NCI-H146 treated with DMSO at 0.1 percent for 48 hours (cell line): ENCODE results near the gene NCK2.
"Not testable (repeated sequence)": the region's sequence is repeated elsewhere in the genome, so short reads cannot be mapped to it uniquely, and the experiment has no call there.

Experiments
- DNase-seq: peaks from one replicate; lab custom pipeline; 2025; ENCODE audit not compliant: unreplicated experiment; lab: John Stamatoyannopoulos, UW

NCK2 gene

DNA sequence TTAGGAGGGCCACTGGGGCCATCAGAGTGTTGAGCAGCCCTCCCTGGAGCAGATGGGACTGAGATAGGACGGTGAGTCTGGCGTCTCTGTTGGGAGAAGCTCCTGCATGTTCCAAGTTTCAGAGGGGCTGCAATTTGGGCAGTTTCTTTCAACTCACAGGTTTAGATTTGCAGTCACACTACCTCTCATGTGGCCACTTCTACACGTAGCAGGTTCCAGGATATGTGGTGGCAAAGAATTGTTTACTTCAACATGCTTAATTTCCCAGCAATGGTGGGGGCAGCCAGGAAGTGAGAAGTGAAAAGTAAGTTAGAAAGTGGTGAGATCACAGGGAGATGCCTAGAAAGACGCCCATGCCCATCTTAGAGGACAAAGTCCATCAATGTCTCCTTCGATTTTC lies 9.3 kb downstream of the NCK2 start:
- DNase-seq, result no peak

DNA sequence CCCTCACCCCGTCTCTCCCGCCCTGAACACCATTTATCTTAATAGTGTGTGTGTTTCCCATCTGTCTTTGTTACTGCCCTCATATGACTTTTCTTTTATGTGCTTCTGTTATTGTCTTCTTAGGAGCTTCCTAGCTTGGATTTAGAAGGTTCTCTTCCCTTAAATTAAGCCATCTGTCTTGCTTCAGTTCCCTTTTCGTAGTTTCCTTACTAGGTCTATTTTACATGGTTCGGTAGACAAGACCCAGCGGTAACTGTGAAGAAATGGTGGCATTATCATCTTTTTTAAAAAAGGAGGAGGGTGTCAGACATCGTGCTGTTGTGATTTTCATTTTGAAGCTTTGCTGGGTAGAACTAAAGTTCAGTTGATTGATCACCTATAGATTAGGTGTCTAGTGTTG lies 10.3 kb downstream of the NCK2 start:
- DNase-seq, result no peak

DNA sequence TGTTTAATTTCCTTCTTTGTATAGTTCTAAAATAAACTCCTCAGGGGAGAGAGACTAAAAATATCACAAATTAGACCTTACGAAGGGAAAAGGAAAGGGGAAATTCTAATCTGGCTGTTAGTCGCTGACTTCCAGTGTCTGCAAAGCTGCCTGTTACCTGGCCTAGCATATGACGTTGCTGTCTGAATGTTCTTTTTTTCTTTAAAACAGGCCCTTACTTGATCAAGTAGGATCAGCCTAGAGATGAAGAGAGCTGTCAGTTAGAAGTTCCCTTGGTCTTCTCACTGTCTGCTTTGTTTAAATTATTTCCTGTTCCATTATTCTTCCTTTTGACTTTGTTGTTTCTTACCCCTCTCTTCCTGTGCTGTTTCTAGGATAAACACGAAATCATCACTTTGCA lies 11.2 kb downstream of the NCK2 start:
- no peak for DNase-seq

DNA sequence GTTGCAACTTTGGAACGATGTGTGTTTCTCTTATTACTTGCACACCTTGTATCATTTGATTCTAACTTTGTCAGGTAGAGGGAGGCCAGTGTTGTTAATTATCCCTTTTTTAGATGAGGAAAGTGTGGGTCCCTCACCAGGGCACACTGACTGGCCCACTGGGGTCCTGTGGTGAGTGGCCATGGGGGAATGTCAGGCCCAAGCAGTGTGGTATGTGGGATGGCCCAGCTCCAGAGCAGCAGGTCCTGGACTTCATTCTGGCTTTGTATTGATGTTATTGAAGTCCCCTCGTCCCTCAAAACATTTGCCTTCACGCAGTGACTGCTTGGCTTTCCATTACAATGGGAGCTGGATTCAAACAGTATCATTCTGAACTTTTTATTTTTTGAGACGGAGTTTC lies 11.7 kb downstream of the NCK2 start:
- no peak for DNase-seq

DNA sequence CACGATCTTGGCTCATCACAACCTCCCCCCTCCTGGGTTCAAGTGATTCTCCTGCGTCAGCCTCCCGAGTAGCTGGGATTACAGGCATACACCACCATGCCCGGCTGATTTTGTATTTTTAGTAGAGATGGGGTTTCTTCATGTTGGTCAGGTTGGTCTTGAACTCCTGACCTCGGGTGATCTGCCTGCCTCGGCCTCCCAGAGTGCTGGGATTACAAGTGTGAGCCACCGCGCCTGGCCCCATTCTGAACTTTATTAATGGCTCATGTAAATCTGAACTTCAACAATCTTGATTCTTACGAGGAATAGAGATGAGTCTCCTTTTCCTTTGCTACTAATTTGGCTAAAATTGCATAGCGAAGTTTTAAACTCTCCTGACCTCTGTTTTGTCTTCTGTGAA lies 12.2 kb downstream of the NCK2 start:
- DNase-seq, result not testable (repeated sequence)

DNA sequence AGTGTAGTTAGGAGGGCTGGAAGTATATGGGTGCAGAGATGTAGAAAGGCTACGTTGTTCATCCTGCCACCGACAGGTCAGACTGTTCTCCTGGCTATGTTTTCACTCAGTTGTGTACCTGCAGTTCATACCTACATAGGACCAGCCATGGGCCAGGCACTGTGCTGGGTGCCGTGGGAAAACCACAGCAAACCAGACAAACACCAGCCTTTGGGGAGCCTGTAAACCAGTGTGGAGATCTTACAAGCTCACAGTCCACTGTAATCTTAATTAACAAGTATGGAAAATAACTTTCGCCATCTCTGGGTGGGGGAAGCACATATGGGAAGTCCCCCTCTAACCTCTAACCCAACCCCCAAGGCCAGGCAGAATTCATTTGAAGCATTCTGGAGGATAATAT lies 12.7 kb downstream of the NCK2 start:
- DNase-seq, result no peak

DNA sequence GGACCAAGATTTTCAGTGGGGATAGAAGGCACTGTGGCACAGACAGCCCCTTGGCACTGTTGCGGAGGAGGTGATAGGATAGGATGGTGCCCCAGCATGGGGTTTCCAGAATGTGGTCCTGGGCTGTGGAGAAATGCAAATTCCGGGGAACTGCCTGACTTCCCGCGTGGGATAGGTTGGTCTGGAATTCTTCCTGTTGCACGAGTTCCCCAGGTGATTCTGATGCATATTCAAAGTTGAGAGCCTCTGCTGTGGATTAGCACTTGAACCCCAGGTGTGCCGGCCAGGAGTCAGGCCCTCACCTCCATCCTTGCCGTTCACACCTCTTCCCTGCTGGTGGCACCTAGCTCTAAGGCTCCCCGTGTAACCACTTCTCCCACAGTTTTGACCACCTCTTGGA lies 15.5 kb downstream of the NCK2 start:
- DNase-seq, result no peak

DNA sequence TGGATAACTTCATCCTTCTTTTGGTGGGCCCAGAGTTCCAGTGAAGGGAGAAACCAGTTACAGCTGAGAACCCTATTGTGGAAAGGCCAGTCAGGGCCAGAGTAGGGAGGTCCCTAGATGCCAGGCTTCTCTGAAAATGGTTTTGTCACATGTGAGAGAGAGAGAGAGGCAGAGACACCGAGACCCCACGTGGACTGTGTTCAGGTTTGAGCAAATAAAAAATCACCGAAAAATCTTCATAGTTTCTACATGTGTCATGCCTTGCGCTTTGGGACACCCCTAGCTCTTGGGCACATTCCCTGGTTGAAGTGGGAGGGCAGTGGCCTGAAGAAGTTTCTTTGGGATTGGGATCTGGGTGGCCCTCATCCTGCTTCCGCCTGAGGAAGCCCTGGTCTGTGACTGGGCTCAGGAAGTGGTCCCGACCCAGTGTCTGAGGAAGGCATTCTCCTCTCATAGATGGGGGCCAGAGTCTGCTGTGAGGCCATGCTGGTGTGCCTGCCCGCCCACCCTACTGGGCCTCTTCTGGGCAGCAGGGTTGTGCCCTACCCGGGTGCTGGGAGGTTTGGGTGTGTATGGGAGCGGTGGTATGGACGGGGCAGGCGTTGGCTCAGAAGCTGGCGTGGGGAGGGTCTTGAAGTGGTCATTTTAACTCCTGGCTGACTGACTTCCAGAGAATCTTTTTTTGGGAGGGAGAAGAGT lies 16.1 kb downstream of the NCK2 start:
- no peak for DNase-seq

DNA sequence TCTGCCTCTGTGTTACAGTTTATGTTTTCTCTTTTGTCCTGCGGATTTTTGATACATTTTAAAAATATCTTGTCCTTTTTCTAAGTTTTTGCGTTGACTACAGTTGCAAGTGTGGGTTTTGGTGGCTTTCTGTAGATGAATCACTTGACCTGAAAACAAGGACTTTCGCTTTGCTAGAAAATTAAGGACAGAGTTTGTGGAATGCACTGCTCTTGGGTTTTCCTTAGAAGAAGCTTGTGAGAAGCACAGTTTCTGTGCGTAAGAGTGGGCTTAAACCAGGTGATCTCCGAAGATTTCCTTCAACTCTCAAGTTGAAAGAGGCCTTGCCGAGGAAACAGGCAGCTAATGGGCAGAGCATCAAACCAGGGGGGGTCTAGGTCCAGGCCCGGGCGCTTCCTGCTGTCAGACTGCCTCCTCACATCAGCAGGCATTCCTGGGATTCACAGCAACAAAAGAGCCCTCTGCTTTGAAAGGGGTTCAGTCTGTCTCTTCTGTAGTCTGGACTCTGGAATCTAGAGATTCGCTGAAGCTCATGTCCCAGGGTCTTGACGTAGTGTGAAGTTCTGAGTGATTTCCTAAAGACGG lies 17.3 kb downstream of the NCK2 start:
- DNase-seq, result no peak

DNA sequence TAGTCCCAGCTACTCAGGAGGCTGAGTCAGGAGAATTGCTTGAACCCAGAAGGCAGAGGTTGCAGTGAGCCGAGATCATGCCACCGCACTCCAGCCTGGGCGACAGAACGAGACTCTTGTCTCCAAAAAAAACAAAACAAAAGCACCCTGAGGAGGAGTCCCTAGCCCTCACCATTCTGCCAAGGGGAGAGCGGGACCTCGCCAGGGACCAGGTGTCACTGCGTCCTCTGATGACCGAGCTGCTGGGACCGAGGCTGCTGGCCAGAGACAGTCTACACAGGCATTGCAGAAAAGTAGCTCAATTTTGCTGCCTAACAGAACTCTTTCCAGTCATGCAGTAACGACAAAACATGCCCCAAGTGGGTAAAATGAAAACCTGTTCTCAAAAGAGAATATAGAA lies 18.4 kb downstream of the NCK2 start:
- DNase-seq, result no peak

DNA sequence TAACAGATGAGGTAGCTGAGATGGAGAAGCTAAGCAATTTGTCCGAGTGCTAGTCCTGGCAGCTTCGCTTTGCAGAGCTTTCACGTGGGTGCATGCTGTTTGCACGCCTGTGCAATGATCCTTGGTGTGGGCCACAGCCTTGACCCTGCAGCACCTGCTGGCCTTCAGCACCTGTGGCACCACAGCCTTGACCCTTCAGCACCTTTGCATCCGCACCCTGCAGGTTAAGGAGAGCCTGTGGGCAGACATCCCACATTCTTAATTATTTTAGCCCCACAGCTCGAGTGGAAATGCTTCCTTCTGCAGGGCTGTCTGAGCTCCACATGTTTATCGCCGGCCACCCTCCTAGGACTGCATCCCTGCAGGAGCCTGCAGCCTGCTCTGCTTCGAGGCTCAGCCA lies 19.3 kb downstream of the NCK2 start:
- DNase-seq, result no peak

DNA sequence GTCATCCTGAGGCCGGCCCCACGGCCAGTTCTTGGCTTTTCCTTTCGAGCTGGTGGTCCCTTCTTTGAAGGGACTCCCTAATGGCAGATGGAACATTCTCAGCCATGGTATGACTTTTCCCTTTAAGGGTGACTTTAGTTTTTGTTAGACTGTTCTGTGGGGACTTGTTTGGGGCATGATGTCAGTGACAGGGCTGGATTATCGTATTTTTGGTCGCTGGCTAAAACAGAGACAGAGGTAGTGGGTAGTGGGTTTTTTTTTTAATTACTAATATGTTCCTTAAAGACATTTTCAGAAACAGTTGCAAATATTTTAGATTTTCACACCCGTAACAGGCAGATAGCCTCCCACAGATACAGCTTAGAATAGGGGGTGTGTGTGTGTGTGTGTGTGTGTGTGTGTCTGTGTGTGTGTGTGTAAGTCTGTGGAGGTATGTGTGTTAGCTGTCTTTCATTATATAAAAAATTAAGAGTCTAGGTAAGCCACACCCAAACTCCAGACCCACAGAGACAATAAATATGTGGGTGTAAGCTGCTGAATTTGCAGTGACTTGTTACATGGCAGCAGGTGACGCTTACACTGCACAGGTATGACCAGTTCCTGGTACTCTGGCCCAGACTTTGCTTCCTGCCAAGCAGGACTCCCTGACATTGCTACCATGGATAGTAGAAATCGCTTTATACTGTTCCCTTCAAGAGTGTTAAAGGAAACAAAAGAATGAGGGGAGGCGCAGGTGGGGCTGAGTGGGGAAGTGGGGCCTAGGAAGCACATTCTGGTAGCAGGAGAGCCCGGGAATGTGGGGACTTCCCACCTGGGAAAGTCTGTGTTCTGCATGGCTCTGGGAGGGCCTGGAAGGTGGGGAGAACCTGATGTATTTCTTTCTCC lies 20.9 kb downstream of the NCK2 start:
- no peak for DNase-seq

DNA sequence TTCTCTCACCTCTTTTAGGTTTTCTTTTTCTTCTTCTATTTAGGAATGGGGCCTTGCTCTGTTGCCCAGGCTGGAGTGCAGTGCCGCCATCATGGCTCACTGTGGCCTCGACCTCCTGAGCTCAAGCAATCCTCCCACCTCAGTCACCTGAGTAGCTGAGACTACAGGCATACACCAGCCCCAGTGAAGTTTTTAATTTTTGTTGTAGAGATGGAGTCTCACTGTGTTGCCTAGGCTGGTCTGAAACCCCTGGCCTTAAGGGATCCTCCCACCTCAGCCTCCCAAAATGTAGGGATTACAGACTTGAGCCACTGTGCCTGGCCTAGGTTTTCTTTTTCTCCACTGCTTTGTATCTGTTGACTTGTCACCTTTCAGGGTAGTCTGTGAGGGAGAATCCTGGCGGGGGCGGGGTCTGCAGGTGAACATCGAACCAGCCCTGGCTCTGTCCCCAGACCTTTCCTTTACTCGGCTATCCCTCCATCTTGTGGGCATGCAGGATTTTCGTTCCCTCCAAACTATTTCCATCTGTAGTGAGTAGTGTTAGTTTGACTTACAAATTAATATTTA lies 21.7 kb downstream of the NCK2 start:
- no peak for DNase-seq

DNA sequence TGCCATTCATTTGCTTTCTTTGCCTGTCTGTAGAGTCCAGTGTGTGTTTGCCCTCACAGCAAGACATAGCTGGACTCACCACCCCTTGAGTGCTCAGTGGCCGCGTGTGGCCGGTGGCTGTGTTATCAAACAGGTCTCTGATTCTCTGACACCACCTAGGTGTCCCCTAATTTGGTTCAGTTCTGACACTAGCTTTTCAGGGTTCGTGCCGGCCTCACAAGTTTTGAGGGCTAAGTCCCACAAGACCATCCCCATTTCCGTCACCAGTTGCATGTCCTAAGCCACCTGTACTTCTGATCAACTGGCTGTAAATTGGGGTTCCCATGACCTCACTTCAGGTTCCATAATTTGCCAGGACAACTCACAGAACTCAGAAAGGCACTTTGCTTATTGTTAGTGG lies 23.5 kb downstream of the NCK2 start:
- no peak for DNase-seq

DNA sequence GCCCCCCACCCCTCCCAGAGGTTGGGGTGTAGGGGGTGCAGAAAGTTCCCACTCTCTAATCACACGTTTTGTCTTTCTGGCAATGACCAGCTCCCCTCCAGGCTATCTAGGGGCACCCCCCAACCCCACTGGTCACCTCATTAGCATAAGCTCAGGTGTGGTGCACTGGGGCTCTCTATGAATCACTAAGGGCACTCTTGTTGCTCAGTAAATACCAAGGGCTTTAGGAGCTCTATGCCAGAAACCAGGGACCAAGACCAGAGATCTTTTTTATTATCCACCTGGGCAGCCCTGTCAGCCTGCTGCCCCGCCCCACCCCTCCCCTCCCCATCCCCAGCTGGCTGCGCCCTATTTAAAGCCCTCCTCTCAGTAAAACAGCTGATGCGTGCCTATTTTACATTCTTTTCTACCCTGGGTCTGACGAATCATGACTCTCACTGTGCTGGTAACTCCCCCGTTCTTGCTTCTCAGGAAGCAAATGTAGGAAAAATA lies 24.3 kb downstream of the NCK2 start:
- DNase-seq, result no peak

DNA sequence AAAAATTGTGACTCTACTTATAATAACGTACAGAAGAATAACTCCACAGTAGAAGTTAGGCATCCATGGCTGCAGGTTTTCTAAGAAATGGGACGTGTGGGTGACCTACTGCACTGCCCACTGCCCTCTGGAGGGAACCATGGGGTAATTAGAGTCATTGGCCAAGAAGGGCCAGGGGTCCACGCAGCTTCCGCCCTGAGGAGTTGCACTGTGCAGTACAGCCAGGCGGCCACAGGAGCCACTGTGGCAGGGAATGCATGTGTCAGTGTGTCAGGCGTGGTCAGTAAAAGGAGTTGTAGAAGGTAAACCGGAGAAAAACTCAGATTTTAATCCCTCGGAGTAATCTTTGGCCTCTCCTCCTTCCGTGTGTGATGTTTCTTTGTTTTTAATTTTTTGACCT lies 24.8 kb downstream of the NCK2 start:
- no peak for DNase-seq

DNA sequence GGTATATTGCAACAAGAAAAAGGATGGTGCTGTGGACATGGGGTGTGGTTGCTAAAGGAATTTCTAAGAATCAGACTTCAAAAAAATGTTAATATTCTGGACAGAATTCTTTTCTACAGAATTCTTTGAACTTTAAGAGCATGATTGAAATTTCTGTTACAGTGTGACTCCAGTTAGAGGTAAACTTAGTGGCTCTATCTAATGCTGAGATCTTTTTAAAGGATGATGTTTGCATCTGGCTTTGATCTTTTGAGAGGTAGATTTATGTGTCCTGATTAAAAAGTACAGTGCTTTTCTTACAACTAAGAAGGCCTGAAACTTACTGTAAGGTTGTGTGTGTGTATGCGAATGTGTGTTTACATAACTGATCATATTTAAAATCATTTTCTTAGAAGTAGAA lies 25.4 kb downstream of the NCK2 start:
- DNase-seq, result no peak

DNA sequence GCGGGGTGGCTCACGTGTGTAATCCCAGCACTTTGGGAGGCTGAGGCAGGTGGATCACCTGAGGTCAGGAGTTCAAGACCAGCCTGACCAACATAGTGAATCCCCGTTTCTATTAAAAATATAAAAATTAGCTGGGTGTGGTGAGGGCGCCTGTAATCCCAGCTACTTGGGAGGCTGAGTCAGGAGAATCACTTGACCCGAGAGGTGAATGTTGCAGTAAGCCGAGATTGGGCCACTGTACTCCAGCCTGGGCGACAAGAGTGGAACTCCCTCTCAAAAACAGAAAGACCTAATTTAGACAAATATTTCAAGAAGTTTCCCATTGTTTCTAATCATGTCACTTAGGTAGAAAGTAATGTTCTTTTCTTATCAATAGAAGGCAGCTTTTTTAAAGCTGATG lies 26.6 kb downstream of the NCK2 start:
- DNase-seq, result not testable (repeated sequence)

DNA sequence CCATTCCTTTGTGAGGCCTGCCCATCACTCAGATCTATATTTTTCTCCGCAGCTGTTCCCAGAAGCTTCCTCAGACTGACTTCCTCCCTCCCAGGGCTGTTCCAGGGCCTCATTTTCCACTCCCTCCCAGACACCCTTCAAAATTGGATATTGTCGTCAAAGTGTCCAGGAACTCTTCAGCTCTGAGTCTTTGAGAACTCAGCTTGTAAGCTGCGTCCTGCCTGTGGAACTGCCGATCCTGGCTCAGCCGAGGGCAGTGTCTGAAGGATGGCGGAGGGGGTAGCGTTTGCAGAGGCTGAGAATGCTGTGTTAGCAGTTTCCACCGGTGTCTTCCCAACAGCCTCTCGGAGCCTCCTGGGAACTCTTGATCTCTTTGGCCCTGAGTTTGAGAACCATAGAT lies 27.1 kb downstream of the NCK2 start:
- DNase-seq, result no peak

DNA sequence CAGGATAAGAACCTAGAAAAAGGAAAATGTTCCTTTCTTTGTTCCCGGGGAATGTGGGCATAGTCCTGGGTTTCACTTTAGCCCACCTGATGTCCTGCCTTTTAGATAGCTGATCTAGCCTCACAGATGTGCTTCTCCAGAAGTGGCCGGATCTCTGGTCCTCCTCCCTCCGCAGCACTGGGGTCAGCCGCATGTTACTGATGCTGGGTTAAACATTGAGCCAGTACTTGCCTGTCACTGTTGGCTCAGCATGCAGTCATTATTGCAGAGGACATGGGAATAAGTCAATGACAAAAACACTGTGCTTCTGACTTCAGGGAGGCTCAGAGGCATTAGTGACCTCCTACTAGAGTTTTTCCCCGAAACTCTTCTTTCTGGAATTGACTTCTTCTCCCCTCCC lies 27.6 kb downstream of the NCK2 start:
- no peak for DNase-seq

DNA sequence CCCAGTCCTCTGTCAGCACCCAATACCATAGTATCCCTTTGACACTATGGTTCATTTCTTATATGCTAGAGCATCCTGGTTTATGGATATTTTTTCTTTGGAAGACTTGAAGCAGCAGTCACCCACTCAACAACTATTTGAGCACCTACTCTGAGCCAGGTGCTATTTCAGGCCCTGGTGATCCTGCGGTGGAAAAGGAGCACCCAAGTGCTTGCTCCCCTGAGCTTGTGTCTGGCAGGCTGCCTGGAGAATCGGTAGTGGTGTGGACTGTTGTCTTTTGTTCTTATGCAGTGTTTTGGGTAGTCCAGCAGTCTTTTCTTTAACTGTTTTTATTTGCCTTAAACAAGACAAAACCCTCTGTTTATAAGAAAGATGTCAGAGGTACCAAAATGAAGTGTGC lies 28.9 kb downstream of the NCK2 start:
- no peak for DNase-seq
